Smooth muscle cell (in vitro differentiated cells): ENCODE data around the gene FUT7. TPM values are rescaled to one million over a fixed set of nuclear protein-coding genes. Genes with fewer than 3 reads are reported as not detected.

Source experiments
- DNase-seq: peaks from one replicate; lab custom pipeline; 2025; ENCODE audit not compliant: unreplicated experiment; lab: John Stamatoyannopoulos, UW
- H2AFZ ChIP-seq: fragments of 200-600 bp; sonication (generic); 2 replicates; pipeline ENCODE4 v1.6.0; 2016; ENCODE audit warnings: antibody characterized with exemption, low read depth, mild to moderate bottlenecking
- H3F3A ChIP-seq: fragments of 200-600 bp; sonication (generic); 2 replicates; pipeline ENCODE4 v1.6.0; 2017; ENCODE audit warnings: antibody characterized with exemption, low read depth
- H3K27ac ChIP-seq: fragments of 200-600 bp; sonication (generic); 2 replicates; pipeline ENCODE4 v1.5.1; 2016; ENCODE audit warnings: low read depth, mild to moderate bottlenecking
- H3K27me3 ChIP-seq: fragments of 200-600 bp; sonication (generic); 2 replicates; pipeline ENCODE4 v1.6.1; 2016; ENCODE audit warnings: low read depth, mild to moderate bottlenecking
- H3K36me3 ChIP-seq: fragments of 200-600 bp; sonication (generic); 2 replicates; pipeline ENCODE4 v1.5.1; 2016; ENCODE audit warnings: low read depth
- H3K4me1 ChIP-seq: fragments of 200-600 bp; sonication (generic); 2 replicates; pipeline ENCODE4 v1.5.1; 2016; ENCODE audit warnings: low read depth
- H3K4me2 ChIP-seq: fragments of 200-600 bp; sonication (generic); 2 replicates; pipeline ENCODE4 v1.6.0; 2016; ENCODE audit warnings: mild to moderate bottlenecking
- H3K4me3 ChIP-seq: fragments of 200-600 bp; sonication (generic); 2 replicates; pipeline ENCODE4 v1.5.1; 2016; ENCODE audit warnings: mild to moderate bottlenecking
- H3K79me2 ChIP-seq: fragments of 200-600 bp; sonication (generic); 2 replicates; pipeline ENCODE4 v1.6.0; 2016; ENCODE audit warnings: low read depth, mild to moderate bottlenecking
- H3K9ac ChIP-seq: fragments of 200-600 bp; sonication (generic); 2 replicates; pipeline ENCODE4 v1.6.0; 2016; ENCODE audit warnings: low read depth
- H3K9me3 ChIP-seq: fragments of 200-600 bp; sonication (generic); replicated peaks from 2 replicates; pipeline ENCODE4 v1.5.1; 2016; ENCODE audit warnings: low read depth
- H4K20me1 ChIP-seq: fragments of 200-600 bp; sonication (generic); 2 replicates; pipeline ENCODE4 v1.6.0; 2016; ENCODE audit warnings: low read depth
- CTCF ChIP-seq: fragments of 200-600 bp; sonication (generic); IDR thresholded peaks from 2 replicates; pipeline ENCODE4 v1.5.1; 2017; ENCODE audit warnings: borderline replicate concordance, mild to moderate bottlenecking, antibody characterized with exemption; ENCODE audit not compliant: insufficient read depth, poor library complexity, severe bottlenecking
- WGBS: methylation state at CpG from one replicate; pipeline ENCODE4 v1.1.7; 2016; ENCODE audit warnings: low lambda C conversion rate; 5-methylcytosine and 5-hydroxymethylcytosine counted together
- polyA plus RNA-seq: library from polyadenylated mRNA; unstranded; fragments of >200 nt; fragmentation: Nextera tagmentation; extraction: Ambion mirVana; gene quantifications from 2 replicates; pipeline ENCODE4 v1.2.1, GENCODE V29; 2016
- total RNA-seq: library from RNA; depleted of rRNA; stranded (reverse); fragments of >200 nt; gene quantifications from 2 replicates; pipeline ENCODE4 v1.2.3, GENCODE V29; 2014

The FUT7 gene
- total and polyA plus RNA-seq, 2 experiments from 2014 or later: not detected

- DNase-seq: peak; percentile 49
- Histone ChIP-seq H3K9ac (no peak overlapping the region), H3K4me1 (peaks cover 14% of the 10 kb centered on the region), H4K20me1 (peaks cover 5% of the 10 kb centered on the region), H3K9me3 (no peaks in the 10 kb centered on the region), H2AFZ (no peak overlapping the region), H3K4me3 (peak overlapping the region; percentile 77), H3K4me2 (peak overlapping the region; percentile 100), H3F3A (no peaks in the 10 kb centered on the region), H3K27ac (no peak overlapping the region), H3K36me3 (no peaks in the 10 kb centered on the region), H3K27me3 (no peaks in the 10 kb centered on the region), H3K79me2 (no peaks in the 10 kb centered on the region)
- 42% methylated on average over 19 of the region's 19 CpGs for whole genome bisulfite sequencing
- peak; percentile 84 for TF ChIP-seq CTCF
Measured at GRCh38 chr9:137029058-137029936, 2.6 kb downstream of the FUT7 start.

- peak; percentile 24 for TF ChIP-seq CTCF
- Histone ChIP-seq H2AFZ (peak overlapping the region; percentile 96), H3K4me1 (peaks cover 14% of the 10 kb centered on the region), H3K36me3 (no peaks in the 10 kb centered on the region), H3K4me2 (peak overlapping the region; percentile 100), H3K4me3 (peak overlapping the region; percentile 77), H3K9ac (no peak overlapping the region), H3K79me2 (no peaks in the 10 kb centered on the region), H3K27ac (no peak overlapping the region), H3F3A (no peaks in the 10 kb centered on the region), H4K20me1 (peaks cover 5% of the 10 kb centered on the region), H3K9me3 (no peaks in the 10 kb centered on the region), H3K27me3 (no peaks in the 10 kb centered on the region)
- 5% methylated on average over 62 of the region's 98 CpGs for WGBS
- peak; percentile 33 for DNase-seq
Measured at GRCh38 chr9:137028263-137029057, 3.4 kb downstream of the FUT7 start.

DNA sequence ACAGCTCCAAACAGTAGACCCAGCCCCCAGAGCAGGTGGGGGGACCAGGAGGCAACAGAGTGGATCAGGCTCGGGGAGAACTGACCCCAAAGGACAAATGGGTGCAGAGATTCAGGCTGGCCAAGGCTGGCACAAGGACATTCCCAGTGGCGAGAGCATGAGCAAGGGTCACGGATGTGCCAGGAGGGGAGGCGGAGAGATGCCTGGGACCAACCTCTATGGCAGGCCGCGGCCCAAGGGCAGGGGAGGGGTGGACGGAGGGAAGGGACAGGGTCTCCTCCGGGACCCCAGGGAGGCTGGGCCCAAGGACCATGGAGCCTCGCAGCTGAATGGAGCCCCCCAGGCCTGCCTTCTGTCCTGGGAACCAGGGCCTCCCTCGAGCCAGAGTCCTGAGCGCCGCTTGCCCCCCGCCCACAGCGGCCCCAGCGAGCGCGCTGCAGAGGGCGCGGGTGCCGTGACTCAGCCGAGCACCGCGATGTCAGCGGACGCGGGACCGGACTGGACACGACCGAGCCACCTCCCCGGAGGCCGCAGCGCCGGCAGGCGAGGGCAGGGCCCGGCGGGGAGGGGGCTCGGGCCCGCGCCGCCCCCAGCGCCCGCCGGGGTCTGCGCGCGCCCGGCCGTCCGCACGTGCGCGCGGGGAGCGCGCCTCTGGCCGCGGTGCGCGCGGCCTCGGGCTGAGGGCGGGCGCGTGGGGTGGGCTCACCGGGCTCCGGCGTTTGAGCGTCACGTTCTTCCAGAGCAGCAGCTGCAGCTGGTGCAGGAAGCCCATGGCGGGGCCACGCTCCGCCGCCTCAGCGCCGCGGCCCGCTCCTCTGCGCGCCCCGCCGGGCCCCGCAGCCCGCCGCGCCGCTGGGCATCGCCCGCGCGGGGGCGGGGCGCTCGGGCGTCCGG lies 4.3 kb downstream of the FUT7 start, which contains the start of gene ABCA2:
ABCA2 (minus strand) TSS at position 869 of the 894 bp plus-strand sequence; CDS start at position 772, 97 bp downstream.
- H3K4me3 ChIP-seq: peak within 1 kb of the TSS; percentile 77
- 10% methylated on average over 47 of the region's 95 CpGs for WGBS
- TF ChIP-seq CTCF: no peak
- no peak for DNase-seq
- no peak within 1 kb of the TSS for H3K27ac ChIP-seq
- no peak within 1 kb of the TSS for H3K9ac ChIP-seq
- H4K20me1 ChIP-seq: peaks cover 5% of the 10 kb centered on the region
- H3F3A ChIP-seq: no peaks in the 10 kb centered on the region
- peak within 1 kb of the TSS; percentile 100 for H3K4me2 ChIP-seq
- H3K9me3 ChIP-seq: no peaks in the 10 kb centered on the region
- peaks cover 14% of the 10 kb centered on the region for H3K4me1 ChIP-seq
- no peaks in the 10 kb centered on the region for H3K79me2 ChIP-seq
- peak within 1 kb of the TSS; percentile 96 for H2AFZ ChIP-seq
- H3K36me3 ChIP-seq: no peaks in the 10 kb centered on the region
- H3K27me3 ChIP-seq: no peaks in the 10 kb centered on the region
